WTC11 (cell line): ENCODE measurements around the gene MUC3A. TPM values are rescaled to one million over a fixed set of nuclear protein-coding genes. Genes with fewer than 3 reads are reported as not detected.

ENCODE experiments used
- ATAC-seq: fragments of 200-7000 bp; cut with Tn5 transposase; 2 replicates; pipeline ENCODE4 v1.10.0; 2021; ENCODE audit warnings: mild to moderate bottlenecking, moderate library complexity
- CTCF ChIA-PET: fragments of 300-600 bp; sonication (Branson Sonifier 250); formaldehyde crosslinking; loops from one replicate; lab custom pipeline; 2021; ENCODE audit warnings: antibody characterized with exemption; lab: Charles Lee
- POLR2A ChIA-PET: fragments of 350-600 bp; sonication (Branson Sonifier 250); formaldehyde crosslinking; loops from one replicate; lab custom pipeline; 2021; ENCODE audit warnings: antibody characterized with exemption; lab: Charles Lee
- DNase-seq: peaks from one replicate; pipeline ENCODE4 v3.0.0; 2021; ENCODE audit warnings: low spot score
- H3K27ac Mint-ChIP-seq: 2 replicates; pipeline ENCODE4 v1.8.0; 2021; ENCODE audit warnings: mixed read lengths
- H3K27me3 Mint-ChIP-seq: 2 replicates; pipeline ENCODE4 v1.8.0; 2021; ENCODE audit warnings: low read depth, mild to moderate bottlenecking, moderate library complexity, mixed read lengths
- H3K36me3 Mint-ChIP-seq: 2 replicates; pipeline ENCODE4 v1.8.0; 2021; ENCODE audit warnings: mixed read lengths
- H3K4me1 Mint-ChIP-seq: 2 replicates; pipeline ENCODE4 v1.8.0; 2022; ENCODE audit warnings: mixed read lengths
- H3K4me3 Mint-ChIP-seq: 2 replicates; pipeline ENCODE4 v1.8.0; 2021; ENCODE audit warnings: mild to moderate bottlenecking, moderate library complexity, mixed read lengths
- H3K9me3 Mint-ChIP-seq: 2 replicates; pipeline ENCODE4 v1.8.0; 2021; ENCODE audit warnings: mixed read lengths
- ATF2 ChIP-seq: sonication (generic); formaldehyde crosslinking; IDR thresholded peaks from 2 replicates; pipeline ENCODE4 v1.8.1; 2022; ENCODE audit warnings: low read depth, missing genetic modification reagents, borderline replicate concordance
- ATF3 ChIP-seq: sonication (generic); formaldehyde crosslinking; conservative IDR thresholded peaks from 2 replicates; pipeline ENCODE4 v1.8.1; 2022; ENCODE audit warnings: mild to moderate bottlenecking, missing genetic modification reagents
- CBFB ChIP-seq: sonication (generic); formaldehyde crosslinking; IDR thresholded peaks from 2 replicates; pipeline ENCODE4 v1.8.1; 2022; ENCODE audit warnings: mild to moderate bottlenecking, low read depth, missing genetic modification reagents
- CREM ChIP-seq: sonication (generic); formaldehyde crosslinking; IDR thresholded peaks from 2 replicates; pipeline ENCODE4 v1.8.1; 2022; ENCODE audit warnings: mild to moderate bottlenecking, missing genetic modification reagents, moderate library complexity
- E2F4 ChIP-seq: sonication (generic); formaldehyde crosslinking; IDR thresholded peaks from 2 replicates; pipeline ENCODE4 v1.8.1; 2022; ENCODE audit warnings: low read depth, mild to moderate bottlenecking, moderate library complexity, missing genetic modification reagents, borderline replicate concordance
- ELF4 ChIP-seq: sonication (generic); formaldehyde crosslinking; IDR thresholded peaks from 2 replicates; pipeline ENCODE4 v1.8.1; 2022; ENCODE audit warnings: low read depth, mild to moderate bottlenecking, moderate library complexity, missing genetic modification reagents
- ETV6 ChIP-seq: sonication (generic); formaldehyde crosslinking; IDR thresholded peaks from 2 replicates; pipeline ENCODE4 v1.8.1; 2022; ENCODE audit warnings: mild to moderate bottlenecking, missing genetic modification reagents
- FOXP1 ChIP-seq: sonication (generic); formaldehyde crosslinking; IDR thresholded peaks from 2 replicates; pipeline ENCODE4 v1.8.0; 2022; ENCODE audit warnings: missing genetic modification reagents, mild to moderate bottlenecking, moderate library complexity, borderline replicate concordance
- GRHL2 ChIP-seq: fragments of 250-450 bp; sonication (Bioruptor Pico); IDR thresholded peaks from 2 replicates; pipeline ENCODE4 v1.8.0; 2022; ENCODE audit warnings: mild to moderate bottlenecking, moderate library complexity; ENCODE audit not compliant: insufficient replicate concordance, severe bottlenecking
- GTF2I ChIP-seq: fragments of 250-450 bp; sonication (Bioruptor Pico); conservative IDR thresholded peaks from 2 replicates; pipeline ENCODE4 v1.4.0; 2021; ENCODE audit warnings: mild to moderate bottlenecking
- NR1H2 ChIP-seq: sonication (generic); formaldehyde crosslinking; IDR thresholded peaks from 2 replicates; pipeline ENCODE4 v1.9.0; 2021; ENCODE audit warnings: mild to moderate bottlenecking, moderate library complexity, missing genetic modification reagents
- NR3C1 ChIP-seq: sonication (generic); formaldehyde crosslinking; conservative IDR thresholded peaks from 2 replicates; pipeline ENCODE4 v1.8.1; 2023; ENCODE audit warnings: low read depth, mild to moderate bottlenecking, missing genetic modification reagents
- TP53 ChIP-seq: sonication (generic); formaldehyde crosslinking; IDR thresholded peaks from 2 replicates; pipeline ENCODE4 v1.8.1; 2023; ENCODE audit warnings: mild to moderate bottlenecking, missing genetic modification reagents
- ZBTB21 ChIP-seq: sonication (generic); formaldehyde crosslinking; IDR thresholded peaks from 2 replicates; pipeline ENCODE4 v1.8.1; 2023; ENCODE audit warnings: mild to moderate bottlenecking, missing genetic modification reagents, borderline replicate concordance
- ZNF512 ChIP-seq: sonication (generic); formaldehyde crosslinking; IDR thresholded peaks from 2 replicates; pipeline ENCODE4 v1.8.1; 2022; ENCODE audit warnings: missing genetic modification reagents, borderline replicate concordance
- ZNF532 ChIP-seq: fragments of 250-450 bp; sonication (Bioruptor Pico); IDR thresholded peaks from 2 replicates; pipeline ENCODE4 v1.9.0; 2021; ENCODE audit warnings: mild to moderate bottlenecking, borderline replicate concordance
- total RNA-seq: library from RNA; stranded (reverse); gene quantifications from 3 replicates; pipeline ENCODE4 v1.2.3, GENCODE V29; 2021
- TF ChIP-seq, protein P1 (sequence below): sonication (generic); formaldehyde crosslinking; IDR thresholded peaks from 2 replicates; pipeline ENCODE4 v1.8.0; 2022; ENCODE audit warnings: mild to moderate bottlenecking, missing genetic modification reagents
- TF ChIP-seq, protein P2 (sequence below): sonication (generic); formaldehyde crosslinking; IDR thresholded peaks from 2 replicates; pipeline ENCODE4 v1.8.0; 2023; ENCODE audit warnings: missing genetic modification reagents
- TF ChIP-seq, protein P3 (sequence below): sonication (generic); formaldehyde crosslinking; IDR thresholded peaks from 2 replicates; pipeline ENCODE4 v1.8.1; 2022; ENCODE audit warnings: mild to moderate bottlenecking, missing genetic modification reagents, moderate library complexity, borderline replicate concordance
- TF ChIP-seq, protein P4 (sequence below): sonication (generic); formaldehyde crosslinking; IDR thresholded peaks from 2 replicates; pipeline ENCODE4 v1.8.1; 2023; ENCODE audit warnings: mild to moderate bottlenecking, missing genetic modification reagents

MUC3A gene
- total RNA-seq, 1 experiment from 2014 or later, result 50.6 TPM

- TF ChIP-seq ZNF532, result no peak
- TF ChIP-seq, protein P1, sequence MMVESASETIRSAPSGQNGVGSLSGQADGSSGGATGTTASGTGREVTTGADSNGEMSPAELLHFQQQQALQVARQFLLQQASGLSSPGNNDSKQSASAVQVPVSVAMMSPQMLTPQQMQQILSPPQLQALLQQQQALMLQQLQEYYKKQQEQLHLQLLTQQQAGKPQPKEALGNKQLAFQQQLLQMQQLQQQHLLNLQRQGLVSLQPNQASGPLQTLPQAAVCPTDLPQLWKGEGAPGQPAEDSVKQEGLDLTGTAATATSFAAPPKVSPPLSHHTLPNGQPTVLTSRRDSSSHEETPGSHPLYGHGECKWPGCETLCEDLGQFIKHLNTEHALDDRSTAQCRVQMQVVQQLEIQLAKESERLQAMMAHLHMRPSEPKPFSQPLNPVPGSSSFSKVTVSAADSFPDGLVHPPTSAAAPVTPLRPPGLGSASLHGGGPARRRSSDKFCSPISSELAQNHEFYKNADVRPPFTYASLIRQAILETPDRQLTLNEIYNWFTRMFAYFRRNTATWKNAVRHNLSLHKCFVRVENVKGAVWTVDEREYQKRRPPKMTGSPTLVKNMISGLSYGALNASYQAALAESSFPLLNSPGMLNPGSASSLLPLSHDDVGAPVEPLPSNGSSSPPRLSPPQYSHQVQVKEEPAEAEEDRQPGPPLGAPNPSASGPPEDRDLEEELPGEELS (CRISPR knock-in tag), result no peak
- TF ChIP-seq GTF2I (CRISPR knock-in tag), result no peak
- TF ChIP-seq, all 79 proteins: peak for 0
Measured at GRCh38 chr7:100968650-100969049, 19.3 kb downstream of the MUC3A start (continued).

DNA sequence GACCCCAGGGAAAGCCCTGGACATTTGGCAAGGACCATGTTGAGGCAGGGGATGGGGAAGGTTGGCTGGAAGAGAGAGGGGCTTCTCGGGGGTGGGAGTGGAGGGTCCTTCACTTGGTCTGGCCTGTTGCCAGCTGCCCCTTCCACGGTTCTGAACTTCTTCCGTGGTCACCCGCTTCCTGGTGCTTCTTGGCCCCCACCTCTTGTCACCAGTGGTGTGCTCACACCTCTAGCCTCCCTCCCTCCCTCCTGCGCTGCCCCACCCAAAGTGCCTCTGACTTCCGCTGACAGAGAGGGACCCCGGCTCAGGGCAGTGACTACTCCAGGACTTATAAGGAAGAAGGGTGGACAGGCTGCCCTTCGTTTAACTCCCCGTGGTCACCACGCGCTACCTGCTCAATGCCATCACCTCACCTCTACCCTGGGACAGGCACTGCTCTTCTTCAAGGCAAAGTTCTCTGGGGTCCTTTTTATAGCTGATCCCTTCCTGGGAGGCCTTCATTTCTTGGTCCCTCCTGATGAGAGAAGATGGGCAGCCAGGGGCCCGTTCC lies 19.8 kb downstream of the MUC3A start, which contains the start of gene MUC12:
Gene MUC12 (plus strand): TSS at position 500 of the 550 bp plus-strand sequence. CDS start 58 bp downstream, outside the sequence.
- no peak within 1 kb of the TSS for H3K27ac Mint-ChIP-seq
- H3K4me1 Mint-ChIP-seq, result peaks cover 44% of the 10 kb centered on the region
- H3K36me3 Mint-ChIP-seq, result peaks cover 5% of the 10 kb centered on the region; the same call in 1 of the 2 replicates
- ATAC-seq (no peak), DNase-seq (no peak)
- H3K27me3 Mint-ChIP-seq, result peaks cover 22% of the 10 kb centered on the region
- peaks cover 2% of the 10 kb centered on the region for H3K9me3 Mint-ChIP-seq
- ChIA-PET POLR2A (no interaction called here), CTCF (no interaction called here)
- no peak within 1 kb of the TSS for H3K4me3 Mint-ChIP-seq
- TF ChIP-seq, protein P2, sequence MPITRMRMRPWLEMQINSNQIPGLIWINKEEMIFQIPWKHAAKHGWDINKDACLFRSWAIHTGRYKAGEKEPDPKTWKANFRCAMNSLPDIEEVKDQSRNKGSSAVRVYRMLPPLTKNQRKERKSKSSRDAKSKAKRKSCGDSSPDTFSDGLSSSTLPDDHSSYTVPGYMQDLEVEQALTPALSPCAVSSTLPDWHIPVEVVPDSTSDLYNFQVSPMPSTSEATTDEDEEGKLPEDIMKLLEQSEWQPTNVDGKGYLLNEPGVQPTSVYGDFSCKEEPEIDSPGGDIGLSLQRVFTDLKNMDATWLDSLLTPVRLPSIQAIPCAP (CRISPR knock-in tag), result no peak
- TF ChIP-seq TP53 (CRISPR knock-in tag) (no peak), ZBTB21 (no peak), ATF2 (CRISPR knock-in tag) (no peak), CREM (CRISPR knock-in tag) (no peak), NR1H2 (CRISPR knock-in tag) (no peak), E2F4 (CRISPR knock-in tag) (no peak), FOXP1 (no peak), ATF3 (CRISPR knock-in tag) (no peak), GTF2I (CRISPR knock-in tag) (no peak), ELF4 (no peak), CBFB (CRISPR knock-in tag) (no peak), ETV6 (no peak), ZNF512 (CRISPR knock-in tag) (no peak), GRHL2 (CRISPR knock-in tag) (no peak), NR3C1 (no peak)
- TF ChIP-seq, protein P3, sequence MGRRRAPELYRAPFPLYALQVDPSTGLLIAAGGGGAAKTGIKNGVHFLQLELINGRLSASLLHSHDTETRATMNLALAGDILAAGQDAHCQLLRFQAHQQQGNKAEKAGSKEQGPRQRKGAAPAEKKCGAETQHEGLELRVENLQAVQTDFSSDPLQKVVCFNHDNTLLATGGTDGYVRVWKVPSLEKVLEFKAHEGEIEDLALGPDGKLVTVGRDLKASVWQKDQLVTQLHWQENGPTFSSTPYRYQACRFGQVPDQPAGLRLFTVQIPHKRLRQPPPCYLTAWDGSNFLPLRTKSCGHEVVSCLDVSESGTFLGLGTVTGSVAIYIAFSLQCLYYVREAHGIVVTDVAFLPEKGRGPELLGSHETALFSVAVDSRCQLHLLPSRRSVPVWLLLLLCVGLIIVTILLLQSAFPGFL (CRISPR knock-in tag), result no peak
- TF ChIP-seq, protein P4, sequence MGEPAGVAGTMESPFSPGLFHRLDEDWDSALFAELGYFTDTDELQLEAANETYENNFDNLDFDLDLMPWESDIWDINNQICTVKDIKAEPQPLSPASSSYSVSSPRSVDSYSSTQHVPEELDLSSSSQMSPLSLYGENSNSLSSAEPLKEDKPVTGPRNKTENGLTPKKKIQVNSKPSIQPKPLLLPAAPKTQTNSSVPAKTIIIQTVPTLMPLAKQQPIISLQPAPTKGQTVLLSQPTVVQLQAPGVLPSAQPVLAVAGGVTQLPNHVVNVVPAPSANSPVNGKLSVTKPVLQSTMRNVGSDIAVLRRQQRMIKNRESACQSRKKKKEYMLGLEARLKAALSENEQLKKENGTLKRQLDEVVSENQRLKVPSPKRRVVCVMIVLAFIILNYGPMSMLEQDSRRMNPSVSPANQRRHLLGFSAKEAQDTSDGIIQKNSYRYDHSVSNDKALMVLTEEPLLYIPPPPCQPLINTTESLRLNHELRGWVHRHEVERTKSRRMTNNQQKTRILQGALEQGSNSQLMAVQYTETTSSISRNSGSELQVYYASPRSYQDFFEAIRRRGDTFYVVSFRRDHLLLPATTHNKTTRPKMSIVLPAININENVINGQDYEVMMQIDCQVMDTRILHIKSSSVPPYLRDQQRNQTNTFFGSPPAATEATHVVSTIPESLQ (CRISPR knock-in tag), result no peak
